Naive thymus-derived CD8-positive, alpha-beta T cell (primary cell): Measurements from ENCODE around the gene LRRC61. TPM values are rescaled to one million over a fixed set of nuclear protein-coding genes. Genes with fewer than 3 reads are reported as not detected.
"Not testable (repeated sequence)": the region's sequence is repeated elsewhere in the genome, so short reads cannot be mapped to it uniquely, and the experiment has no call there.

ENCODE experiments used
- ATAC-seq, 2 donors: fragments of 150-1000 bp; cut with Tn5 transposase in 1 of 2; sonication (Bioruptor Pico), chemical (Tn5 transposase) in 1 of 2; 1 replicate in 1 of 2; 2 replicates in 1 of 2; pipeline ENCODE4 v1.10.0; 2021; ENCODE audit warnings: mild to moderate bottlenecking in 2 of 2, moderate library complexity in 2 of 2
- POLR2A ChIA-PET: fragments of 350-600 bp; sonication (Branson Sonifier 250); formaldehyde crosslinking; loops from one replicate; lab custom pipeline; 2021; ENCODE audit warnings: antibody characterized with exemption; lab: Charles Lee
- DNase-seq, 10 donors: peaks; one replicate each; pipeline versions ENCODE4 v3.0.0 to v3.0.0-alpha.2; 2020 to 2022
- H3K27ac Mint-ChIP-seq, 10 donors: one replicate each; pipeline ENCODE4 v1.8.0; 2020 to 2022; ENCODE audit warnings: mild to moderate bottlenecking in 10 of 10, mixed read lengths in 10 of 10, moderate library complexity in 4 of 10, inconsistent platforms in 1 of 10
- H3K27me3 Mint-ChIP-seq, 5 donors: one replicate each; pipeline ENCODE4 v1.8.0; 2021 to 2022; ENCODE audit warnings: mixed read lengths in 5 of 5
- H3K36me3 Mint-ChIP-seq, 3 donors: one replicate each; pipeline ENCODE4 v1.8.0; 2020 to 2022; ENCODE audit warnings: mixed read lengths in 3 of 3, mild to moderate bottlenecking in 2 of 3, inconsistent platforms in 1 of 3
- H3K4me1 Mint-ChIP-seq, 4 donors: one replicate each; pipeline ENCODE4 v1.8.0; 2021 to 2022; ENCODE audit warnings: mixed read lengths in 4 of 4
- H3K4me3 Mint-ChIP-seq, 10 donors: one replicate each; pipeline ENCODE4 v1.8.0; 2020 to 2022; ENCODE audit warnings: mild to moderate bottlenecking in 10 of 10, mixed read lengths in 10 of 10, moderate library complexity in 6 of 10, inconsistent platforms in 1 of 10
- H3K9me3 Mint-ChIP-seq, 9 donors: one replicate each; pipeline ENCODE4 v1.8.0; 2020 to 2022; ENCODE audit warnings: mixed read lengths in 9 of 9, mild to moderate bottlenecking in 3 of 9, inconsistent platforms in 1 of 9, moderate library complexity in 1 of 9
- polyA plus RNA-seq, 3 donors: library from polyadenylated mRNA; unstranded; fragments of 300-500 nt; fragmentation: Illumina TruSeq; gene quantifications; one replicate each; pipeline ENCODE4 v1.2.3, GENCODE V29; 2021
- total RNA-seq, 8 experiments: library from RNA in 2 of 8; stranded (reverse) in 2 of 8; gene quantifications; one replicate each; pipeline ENCODE4 v1.2.3 and lab custom pipeline; 2021 to 2026

Gene LRRC61
- total and polyA plus RNA-seq, 5 experiments from 2014 or later = 13.8 to 34.3 (median 17.8) TPM

DNA sequence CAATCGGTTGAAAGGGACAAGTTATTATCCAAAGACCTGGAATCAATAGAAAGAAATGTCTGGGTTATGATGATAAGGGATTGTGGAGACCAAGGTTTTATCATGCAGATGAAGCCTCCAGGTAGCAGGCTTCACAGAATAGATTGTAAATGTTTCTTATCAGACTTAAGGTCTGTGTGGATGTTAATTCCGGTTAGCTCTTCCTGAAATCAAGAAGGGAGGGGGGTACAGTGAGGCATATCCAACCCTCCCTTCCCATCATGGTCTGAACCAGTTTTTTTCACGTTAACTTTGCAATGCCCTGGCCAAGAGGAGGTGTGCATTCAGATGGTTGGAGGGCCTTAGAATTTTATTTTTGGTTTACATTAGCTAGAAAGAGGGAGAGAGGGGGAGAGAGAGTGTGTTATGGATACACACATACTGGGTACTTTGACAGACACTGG, 9.8 kb upstream of the LRRC61 start:
- no peak overlapping the region for H3K4me3 Mint-ChIP-seq
- H3K27me3 Mint-ChIP-seq = no peaks in the 10 kb centered on the region
- H3K4me1 Mint-ChIP-seq = peaks cover 0 to 10% (median 9%) of the 10 kb centered on the region in 4 donors
- peaks cover 0 to 13% (median 5%) of the 10 kb centered on the region in 3 donors for H3K36me3 Mint-ChIP-seq
- ATAC-seq (no peak), DNase-seq (no peak)
- H3K27ac Mint-ChIP-seq = peak overlapping the region in 1 of 10 donors; percentile 76
- POLR2A ChIA-PET = interaction anchor here (1.5 kb wide), 1 partner anchor 10 kb away, joined by 4 read pairs; the partner anchor contains the start of genes ACTR3C and LRRC61
- H3K9me3 Mint-ChIP-seq = no peaks in the 10 kb centered on the region

GRCh38 chr7:150313870-150314269, 9.3 kb upstream of the LRRC61 start:
- H3K27me3 Mint-ChIP-seq = no peaks in the 10 kb centered on the region
- ATAC-seq = no peak

GRCh38 chr7:150314639-150315239, 8.4 kb upstream of the LRRC61 start:
- POLR2A ChIA-PET = interaction anchor here (0.7 kb wide), 1 partner anchor 93 kb away, joined by 8 read pairs; no protein-coding TSS in a partner anchor
- Mint-ChIP-seq H3K27ac (no peak overlapping the region), H3K9me3 (no peaks in the 10 kb centered on the region), H3K27me3 (no peaks in the 10 kb centered on the region), H3K4me1 (peaks cover 0 to 10% (median 5%) of the 10 kb centered on the region in 4 donors), H3K36me3 (peaks cover 0 to 13% (median 5%) of the 10 kb centered on the region in 3 donors), H3K4me3 (no peak overlapping the region)
- DNase-seq (no peak), ATAC-seq (no peak)

More at GRCh38 chr7:150313870-150314269, 9.3 kb upstream of the LRRC61 start:
- no peak for DNase-seq
- H3K27ac Mint-ChIP-seq = no peak overlapping the region
- POLR2A ChIA-PET = interaction anchor here (0.7 to 1.5 kb wide), 2 partner anchors 10 to 94 kb away, joined by 4 to 8 read pairs; partner anchors contain the start of genes ACTR3C and LRRC61
- H3K9me3 Mint-ChIP-seq = no peaks in the 10 kb centered on the region
- H3K4me1 Mint-ChIP-seq = peaks cover 0 to 10% (median 6%) of the 10 kb centered on the region in 4 donors
- H3K4me3 Mint-ChIP-seq = no peak overlapping the region
- peaks cover 0 to 13% (median 5%) of the 10 kb centered on the region in 3 donors for H3K36me3 Mint-ChIP-seq

DNA sequence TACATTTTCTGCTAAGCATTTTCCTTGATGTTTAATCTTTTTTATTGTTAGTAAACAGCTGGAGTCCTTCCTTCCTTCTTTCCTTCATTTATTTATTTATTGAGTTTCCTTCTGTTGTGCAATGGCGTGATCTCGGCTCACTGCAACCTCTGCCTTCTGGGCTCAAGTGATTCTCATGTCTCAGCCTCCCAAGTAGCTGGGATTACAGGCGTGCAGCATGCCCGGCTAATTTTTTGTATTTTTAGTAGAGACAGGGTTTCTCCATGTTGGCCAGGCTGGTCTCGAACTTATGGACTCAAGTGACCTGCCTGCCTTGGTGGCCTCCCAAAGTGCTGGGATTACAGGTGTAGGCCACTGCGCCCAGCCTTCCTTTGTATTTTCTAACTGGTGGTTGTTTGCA, 6.2 kb upstream of the LRRC61 start:
- DNase-seq, H3K9me3 Mint-ChIP-seq, H3K4me3 Mint-ChIP-seq, H3K27me3 Mint-ChIP-seq, ATAC-seq, POLR2A ChIA-PET: not testable (repeated sequence)
- Mint-ChIP-seq H3K4me1 (peaks cover 10 to 23% (median 16%) of the 10 kb centered on the region in 4 donors), H3K27ac (peak overlapping the region in 1 of 10 donors; percentile 49), H3K36me3 (peaks cover 0 to 13% (median 5%) of the 10 kb centered on the region in 3 donors)

DNA sequence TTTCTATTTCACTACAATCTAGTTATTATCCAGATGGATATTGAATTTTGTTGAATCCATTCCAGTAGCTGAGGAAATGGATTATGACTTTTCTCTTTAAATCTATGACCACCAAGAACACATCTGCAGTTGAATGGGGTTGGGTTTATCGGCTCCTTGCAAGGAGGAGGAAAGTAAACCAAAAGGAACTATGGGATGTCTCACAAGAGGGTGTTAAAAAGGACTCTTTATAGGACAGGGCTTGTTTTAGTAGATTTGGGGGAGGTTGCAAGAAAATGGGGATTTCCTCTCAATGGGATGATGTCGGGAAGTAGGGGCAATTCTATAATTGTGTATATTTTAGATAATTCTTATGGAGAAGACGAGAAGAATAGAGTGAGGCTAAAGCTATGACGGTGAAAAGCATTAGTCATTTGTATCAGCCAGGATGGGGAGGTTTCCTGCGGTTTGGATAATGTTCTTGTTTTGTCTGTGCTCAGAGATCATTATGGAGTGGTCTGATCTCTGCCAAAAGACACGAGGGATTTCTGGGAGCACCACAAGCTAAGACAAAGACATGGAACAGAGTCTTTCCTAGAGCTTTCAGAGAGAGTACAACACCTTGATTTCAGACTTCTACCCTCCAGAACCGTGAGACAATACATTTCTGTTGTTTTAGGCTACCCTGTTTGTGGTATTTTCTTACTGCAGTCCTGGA, 5.3 kb upstream of the LRRC61 start:
- ATAC-seq = no peak
- Mint-ChIP-seq H3K36me3 (peaks cover 0 to 13% (median 4%) of the 10 kb centered on the region in 3 donors), H3K27me3 (no peaks in the 10 kb centered on the region), H3K4me3 (no peak overlapping the region), H3K9me3 (no peaks in the 10 kb centered on the region), H3K27ac (no peak overlapping the region), H3K4me1 (peaks cover 14 to 32% (median 24%) of the 10 kb centered on the region in 4 donors)
- no peak for DNase-seq
- POLR2A ChIA-PET = interaction anchor here (0.5 kb wide), 1 partner anchor 13 kb away, joined by 3 read pairs; no protein-coding TSS in a partner anchor

GRCh38 chr7:150321788-150322113, 1.4 kb upstream of the LRRC61 start:
- H3K27ac Mint-ChIP-seq = peak overlapping the region in 9 of 10 donors; percentile 90 to 99 (median 96)
- H3K4me1 Mint-ChIP-seq = peaks cover 24 to 52% (median 48%) of the 10 kb centered on the region in 4 donors
- ATAC-seq (no peak), DNase-seq (no peak)
- POLR2A ChIA-PET = interaction anchor here (1.0 to 1.4 kb wide), 2 partner anchors 19 to 84 kb away, joined by 3 read pairs; partner anchors contain the start of gene RARRES2
- H3K36me3 Mint-ChIP-seq = peaks cover 3 to 17% (median 7%) of the 10 kb centered on the region in 3 donors
- H3K27me3 Mint-ChIP-seq = no peaks in the 10 kb centered on the region
- H3K9me3 Mint-ChIP-seq = no peaks in the 10 kb centered on the region
- peak overlapping the region; percentile 92 to 98 (median 96) for H3K4me3 Mint-ChIP-seq

DNA sequence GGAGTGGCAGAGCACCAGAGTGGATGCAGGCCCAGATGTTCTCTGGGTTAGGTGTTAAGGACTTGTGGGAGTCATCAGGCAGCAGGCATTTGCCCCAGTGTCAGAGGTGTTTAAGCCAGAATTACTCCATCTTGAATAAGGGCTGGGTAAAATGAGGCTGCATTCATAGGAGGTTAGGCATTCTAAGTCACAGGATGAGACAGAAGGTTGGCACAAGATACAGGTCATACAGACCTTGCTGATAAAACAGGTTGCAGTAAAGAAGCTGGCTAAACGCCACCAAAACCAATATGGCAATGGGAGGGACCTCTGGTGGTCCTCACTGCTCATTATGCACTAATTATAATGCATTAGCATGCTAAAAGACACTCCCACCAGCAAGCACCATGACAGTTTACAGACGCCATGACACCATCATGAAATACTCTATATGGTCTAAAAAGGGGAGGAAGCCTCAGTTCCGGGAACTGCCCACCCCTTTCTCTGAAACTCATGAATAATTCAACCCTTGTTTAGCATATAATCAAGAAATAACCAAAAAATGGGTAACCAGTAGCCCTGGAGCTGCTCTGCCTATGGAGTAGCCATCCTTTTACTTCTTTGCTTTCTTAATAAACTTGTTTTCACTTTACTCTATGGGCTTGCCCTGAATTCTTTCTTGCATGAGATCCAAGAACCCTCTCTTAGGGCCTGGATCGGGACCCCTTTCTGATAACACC, 882 bp upstream of the LRRC61 start:
- peak overlapping the region; percentile 90 to 99 (median 96) for H3K27ac Mint-ChIP-seq
- ATAC-seq (peak; percentile 15 to 70), DNase-seq (peak in 6 of 10 donors; percentile 46 to 66 (median 55))
- POLR2A ChIA-PET = interaction anchor here (1.0 to 1.7 kb wide), 3 partner anchors 19 to 83 kb away, joined by 3 to 7 read pairs (median 3); partner anchors contain the start of genes RARRES2 and REPIN1
- no peaks in the 10 kb centered on the region for H3K9me3 Mint-ChIP-seq
- H3K4me1 Mint-ChIP-seq = peaks cover 24 to 55% (median 48%) of the 10 kb centered on the region in 4 donors
- peak overlapping the region; percentile 92 to 98 (median 96) for H3K4me3 Mint-ChIP-seq
- H3K27me3 Mint-ChIP-seq = no peaks in the 10 kb centered on the region
- H3K36me3 Mint-ChIP-seq = peaks cover 3 to 22% (median 11%) of the 10 kb centered on the region in 3 donors

GRCh38 chr7:150323682-150324372, 672 bp downstream of the LRRC61 start:
- H3K27ac Mint-ChIP-seq = peak overlapping the region; percentile 95 to 99 (median 97)
- H3K36me3 Mint-ChIP-seq = peaks cover 9 to 38% (median 10%) of the 10 kb centered on the region in 3 donors
- POLR2A ChIA-PET = interaction anchor here (0.8 to 1.7 kb wide), 5 partner anchors 10 to 191 kb away, joined by 3 to 8 read pairs (median 4); partner anchors contain the start of genes GIMAP7 and REPIN1
- H3K27me3 Mint-ChIP-seq = no peaks in the 10 kb centered on the region
- no peaks in the 10 kb centered on the region for H3K9me3 Mint-ChIP-seq
- DNase-seq = peak in 2 of 10 donors; percentile 21 to 30
- peaks cover 24 to 52% (median 48%) of the 10 kb centered on the region in 4 donors for H3K4me1 Mint-ChIP-seq
- peak; percentile 45 to 46 for ATAC-seq
- H3K4me3 Mint-ChIP-seq = peak overlapping the region; percentile 92 to 100 (median 98)

- POLR2A ChIA-PET = no interaction called here
- H3K4me1 Mint-ChIP-seq = peaks cover 25 to 52% (median 48%) of the 10 kb centered on the region in 4 donors
- no peak for DNase-seq
These were observed 1.3 kb downstream of the LRRC61 start for GRCh38 chr7:150324373-150324961.

GRCh38 chr7:150325110-150325611, 2.0 kb downstream of the LRRC61 start:
- peaks cover 25 to 50% (median 46%) of the 10 kb centered on the region in 4 donors for H3K4me1 Mint-ChIP-seq
- ATAC-seq = no peak
- no peaks in the 10 kb centered on the region for H3K27me3 Mint-ChIP-seq
- peak overlapping the region in 9 of 10 donors; percentile 1 to 99 (median 97) for H3K27ac Mint-ChIP-seq
- H3K9me3 Mint-ChIP-seq = no peaks in the 10 kb centered on the region
- no peak for DNase-seq
- peaks cover 10 to 50% (median 13%) of the 10 kb centered on the region in 3 donors for H3K36me3 Mint-ChIP-seq
- peak overlapping the region; percentile 92 to 100 (median 98) for H3K4me3 Mint-ChIP-seq
- POLR2A ChIA-PET = no interaction called here

More at GRCh38 chr7:150324373-150324961, 1.3 kb downstream of the LRRC61 start:
- H3K4me3 Mint-ChIP-seq = peak overlapping the region; percentile 92 to 100 (median 98)
- H3K9me3 Mint-ChIP-seq = no peaks in the 10 kb centered on the region
- no peak for ATAC-seq
- peak overlapping the region; percentile 95 to 99 (median 97) for H3K27ac Mint-ChIP-seq
- peaks cover 10 to 44% (median 13%) of the 10 kb centered on the region in 3 donors for H3K36me3 Mint-ChIP-seq
- no peaks in the 10 kb centered on the region for H3K27me3 Mint-ChIP-seq

- ATAC-seq = no peak
- H3K4me1 Mint-ChIP-seq = peaks cover 25 to 49% (median 43%) of the 10 kb centered on the region in 4 donors
- H3K4me3 Mint-ChIP-seq = peak overlapping the region in 2 of 10 donors; percentile 5 to 23
- H3K9me3 Mint-ChIP-seq = no peaks in the 10 kb centered on the region
- peak overlapping the region in 6 of 10 donors; percentile 32 to 95 (median 56) for H3K27ac Mint-ChIP-seq
- no peaks in the 10 kb centered on the region for H3K27me3 Mint-ChIP-seq
- no peak for DNase-seq
- H3K36me3 Mint-ChIP-seq = peaks cover 10 to 53% (median 13%) of the 10 kb centered on the region in 3 donors
- POLR2A ChIA-PET = no interaction called here
These were observed 2.7 kb downstream of the LRRC61 start for GRCh38 chr7:150325901-150326300.
